Caco-2 (cell line): ENCODE results near the gene CLDN9. TPM values are rescaled to one million over a fixed set of nuclear protein-coding genes. Genes with fewer than 3 reads are reported as not detected.

Experiments used
- BruUV-seq: library from RNA; stranded (reverse); fragments of 400-500 nt; replicated peaks from 2 replicates; lab custom pipeline; 2021; lab: Mats Ljungman, UMichigan
- CTCF ChIA-PET: fragments of 300-600 bp; sonication (Branson Sonifier 250); formaldehyde crosslinking; loops from one replicate; lab custom pipeline; 2022; ENCODE audit warnings: antibody characterized with exemption; lab: Charles Lee
- POLR2A ChIA-PET: fragments of 300-600 bp; sonication (Branson Sonifier 250); formaldehyde crosslinking; loops from one replicate; lab custom pipeline; 2022; ENCODE audit warnings: antibody characterized with exemption; lab: Charles Lee
- DNase-seq, 2 experiments: peaks; one replicate each; pipeline versions ENCODE4 v3.0.0 to v3.0.0-alpha.2; 2020 to 2022
- H3K27me3 ChIP-seq: replicated peaks from 2 replicates; pipeline ENCODE4 v1.6.0; 2011; ENCODE audit warnings: low read length; ENCODE audit not compliant: control insufficient read depth, insufficient read depth
- H3K36me3 ChIP-seq: 2 replicates; pipeline ENCODE4 v1.5.1; 2011; ENCODE audit warnings: low read length; ENCODE audit not compliant: control insufficient read depth, insufficient read depth
- H3K4me1 ChIP-seq: fragments of 250-450 bp; sonication (Bioruptor Pico); 2 replicates; pipeline ENCODE4 v1.5.1; 2020; ENCODE audit warnings: mild to moderate bottlenecking
- H3K4me3 ChIP-seq: 2 replicates; pipeline ENCODE4 v1.5.1; 2011; ENCODE audit warnings: low read depth, mild to moderate bottlenecking, control low read depth, low read length
- H3K9me3 ChIP-seq: fragments of 250-450 bp; sonication (Bioruptor Pico); 2 replicates; pipeline ENCODE4 v1.5.1; 2020; ENCODE audit warnings: mild to moderate bottlenecking, moderate library complexity
- H3K27ac Mint-ChIP-seq: one replicate; pipeline ENCODE4 v1.8.0; 2022; ENCODE audit warnings: mixed read lengths; ENCODE audit not compliant: unreplicated experiment
- H3K27me3 Mint-ChIP-seq: one replicate; pipeline ENCODE4 v1.8.0; 2022; ENCODE audit warnings: mixed read lengths; ENCODE audit not compliant: insufficient read depth, unreplicated experiment
- H3K36me3 Mint-ChIP-seq: one replicate; pipeline ENCODE4 v1.8.0; 2022; ENCODE audit warnings: mild to moderate bottlenecking, mixed read lengths; ENCODE audit not compliant: insufficient read depth, unreplicated experiment
- H3K4me1 Mint-ChIP-seq: one replicate; pipeline ENCODE4 v1.8.0; 2022; ENCODE audit warnings: low read depth, mixed read lengths; ENCODE audit not compliant: unreplicated experiment
- H3K4me3 Mint-ChIP-seq: one replicate; pipeline ENCODE4 v1.8.0; 2022; ENCODE audit warnings: mild to moderate bottlenecking, moderate library complexity, mixed read lengths; ENCODE audit not compliant: unreplicated experiment
- H3K9me3 Mint-ChIP-seq: one replicate; pipeline ENCODE4 v1.8.0; 2022; ENCODE audit warnings: mixed read lengths; ENCODE audit not compliant: unreplicated experiment
- CTCF ChIP-seq, 2 experiments: fragments of 200-600 bp in 1 of 2; IDR thresholded peaks; 1 replicate in 1 of 2; 2 replicates in 1 of 2; pipeline versions ENCODE4 v1.5.1 to v1.8.0; 2011 to 2022; ENCODE audit warnings: antibody characterized with exemption in 1 of 2, control low read depth in 1 of 2, inconsistent platforms in 1 of 2, low read depth in 1 of 2, low read length in 1 of 2, mild to moderate bottlenecking in 1 of 2, moderate library complexity in 1 of 2; ENCODE audit not compliant: insufficient read depth in 1 of 2, severe bottlenecking in 1 of 2, unreplicated experiment in 1 of 2
- intact Hi-C: fragments of 100-400 bp; cut with micrococcal nuclease; formaldehyde crosslinking; loops from one replicate; pipeline ENCODE4 v1.10.0; 2022; ENCODE audit not compliant: unreplicated experiment
- total RNA-seq: library from RNA; stranded (reverse); gene quantifications from 2 replicates; pipeline ENCODE4 v1.2.3, GENCODE V29; 2022

Gene CLDN9
- total RNA-seq, 1 experiment from 2014 or later, result 0.79 TPM

GRCh38 chr16:2971134-2971984 is 41.4 kb upstream of the CLDN9 start:
- Histone ChIP-seq H3K4me1 (peaks cover 11% of the 10 kb centered on the region), H3K4me3 (no peak overlapping the region), H3K9me3 (no peaks in the 10 kb centered on the region), H3K36me3 (no peaks in the 10 kb centered on the region), H3K27me3 (no peaks in the 10 kb centered on the region)
- no peak for TF ChIP-seq CTCF (IDR thresholded peaks at IDR 0.05; ENCODE audit: insufficient read depth in 1 of 2, low read depth in 1 of 2, low read length in 1 of 2, severe bottlenecking in 1 of 2, unreplicated experiment in 1 of 2)
- H3K9me3 Mint-ChIP-seq, result no peaks in the 10 kb centered on the region
- H3K36me3 Mint-ChIP-seq, result peaks cover 47% of the 10 kb centered on the region
- H3K27ac Mint-ChIP-seq, result peak overlapping the region; percentile 31
- intact Hi-C loops, result no loop called here
- peak in 1 of 2 experiments; percentile 36 for DNase-seq
- no peaks in the 10 kb centered on the region for H3K27me3 Mint-ChIP-seq
- H3K4me1 Mint-ChIP-seq, result no peaks in the 10 kb centered on the region
- POLR2A ChIA-PET, result no interaction called here
- peak overlapping the region; percentile 64 for H3K4me3 Mint-ChIP-seq
- CTCF ChIA-PET, result interaction anchor here (0.7 kb wide), 1 partner anchor 42 kb away, joined by 3 read pairs; no protein-coding TSS in a partner anchor
- no TSS peak for BruUV-seq

GRCh38 chr16:2971985-2972784 is 40.5 kb upstream of the CLDN9 start:
- no peaks in the 10 kb centered on the region for H3K27me3 Mint-ChIP-seq
- Histone ChIP-seq H3K27me3 (no peaks in the 10 kb centered on the region), H3K4me3 (no peak overlapping the region), H3K4me1 (peaks cover 11% of the 10 kb centered on the region), H3K9me3 (no peaks in the 10 kb centered on the region), H3K36me3 (no peaks in the 10 kb centered on the region; the same call in 1 of the 2 replicates)
- ChIA-PET POLR2A (no interaction called here), CTCF (interaction anchor here (0.7 kb wide), 1 partner anchor 43 kb away, joined by 3 read pairs; no protein-coding TSS in a partner anchor)
- H3K27ac Mint-ChIP-seq, result peak overlapping the region; percentile 31
- peaks cover 47% of the 10 kb centered on the region for H3K36me3 Mint-ChIP-seq
- H3K9me3 Mint-ChIP-seq, result no peaks in the 10 kb centered on the region
- no peak for TF ChIP-seq CTCF (IDR thresholded peaks at IDR 0.05; ENCODE audit: insufficient read depth in 1 of 2, low read depth in 1 of 2, low read length in 1 of 2, severe bottlenecking in 1 of 2, unreplicated experiment in 1 of 2)
- no peak overlapping the region for H3K4me3 Mint-ChIP-seq
- no peak for DNase-seq
- no peaks in the 10 kb centered on the region for H3K4me1 Mint-ChIP-seq
- BruUV-seq, result no TSS peak
- intact Hi-C loops, result no loop called here

GRCh38 chr16:2973093-2973492 is 39.6 kb upstream of the CLDN9 start:
- Mint-ChIP-seq H3K27ac (no peak overlapping the region), H3K9me3 (no peaks in the 10 kb centered on the region), H3K4me3 (no peak overlapping the region), H3K36me3 (peaks cover 47% of the 10 kb centered on the region), H3K27me3 (no peaks in the 10 kb centered on the region), H3K4me1 (no peaks in the 10 kb centered on the region)
- intact Hi-C loops, result no loop called here
- no peaks in the 10 kb centered on the region for H3K27me3 ChIP-seq
- no peak for TF ChIP-seq CTCF (IDR thresholded peaks at IDR 0.05; ENCODE audit: insufficient read depth in 1 of 2, low read depth in 1 of 2, low read length in 1 of 2, severe bottlenecking in 1 of 2, unreplicated experiment in 1 of 2)
- TSS peak; percentile 20 for BruUV-seq
- no peaks in the 10 kb centered on the region for H3K9me3 ChIP-seq
- CTCF ChIA-PET, result no interaction called here
- H3K4me3 ChIP-seq, result no peak overlapping the region
- H3K36me3 ChIP-seq, result no peaks in the 10 kb centered on the region; the same call in 1 of the 2 replicates
- no peak for DNase-seq
- H3K4me1 ChIP-seq, result peaks cover 8% of the 10 kb centered on the region
- POLR2A ChIA-PET, result interaction anchor here (0.6 kb wide), 1 partner anchor 220 kb away, joined by 3 read pairs; no protein-coding TSS in a partner anchor
